Hematopoietic multipotent progenitor cell treated with erythropoietin and hydrocortisone succinate and interleukin-3 and kit ligand, for 15 days (in vitro differentiated cells): ENCODE data around the gene CTDNEP1.

Experiments used
- DNase-seq: peaks from one replicate; pipeline ENCODE4 v3.0.0-alpha.2; 2015; ENCODE audit warnings: low spot score

CTDNEP1 gene

GRCh38 chr17:7215136-7215638 lies 36.3 kb downstream of the CTDNEP1 start:
- no peak for DNase-seq

- DNase-seq, result peak; percentile 88
Measured at GRCh38 chr17:7214300-7215135, 37.0 kb downstream of the CTDNEP1 start.

- peak; percentile 63 for DNase-seq
Measured at GRCh38 chr17:7213895-7214299, 37.6 kb downstream of the CTDNEP1 start.

- DNase-seq, result no peak
Measured at GRCh38 chr17:7211491-7212273, 39.9 kb downstream of the CTDNEP1 start.

GRCh38 chr17:7208754-7209460 lies 42.6 kb downstream of the CTDNEP1 start:
- DNase-seq, result no peak

GRCh38 chr17:7208027-7208571 lies 43.4 kb downstream of the CTDNEP1 start:
- DNase-seq, result no peak

- no peak for DNase-seq
Measured at GRCh38 chr17:7207120-7208001, 44.2 kb downstream of the CTDNEP1 start.

- DNase-seq, result no peak
Measured at GRCh38 chr17:7205561-7205960, 46.0 kb downstream of the CTDNEP1 start.

GRCh38 chr17:7204828-7205461 lies 46.6 kb downstream of the CTDNEP1 start:
- peak; percentile 49 for DNase-seq

- no peak for DNase-seq
Measured at GRCh38 chr17:7204336-7204735, 47.2 kb downstream of the CTDNEP1 start.

- DNase-seq, result no peak
Measured at GRCh38 chr17:7203391-7203790, 48.1 kb downstream of the CTDNEP1 start.

GRCh38 chr17:7196651-7197401 lies 54.7 kb downstream of the CTDNEP1 start:
- DNase-seq, result no peak

- no peak for DNase-seq
Measured at GRCh38 chr17:7195971-7196370, 55.6 kb downstream of the CTDNEP1 start.
